Lower lobe of right lung (tissue), 2 donors: ENCODE results near the gene KRT83. TPM values are rescaled to one million over a fixed set of nuclear protein-coding genes. Genes with fewer than 3 reads are reported as not detected.
"Not testable (repeated sequence)": the region's sequence is repeated elsewhere in the genome, so short reads cannot be mapped to it uniquely, and the experiment has no call there.

Source experiments
- ATAC-seq, 2 donors: fragments of 200-7000 bp; cut with Tn5 transposase; one replicate each; pipeline ENCODE4 v1.9.1; 2020 to 2022; ENCODE audit warnings: mild to moderate bottlenecking in 2 of 2, moderate library complexity in 2 of 2
- DNase-seq: peaks from one replicate; pipeline ENCODE4 v3.0.0-alpha.2; 2020
- H3K27ac ChIP-seq: fragments of 200-600 bp; one replicate; pipeline ENCODE4 v1.8.0; 2022
- H3K27me3 ChIP-seq: fragments of 200-600 bp; one replicate; pipeline ENCODE4 v1.8.0; 2022; ENCODE audit warnings: low read depth
- H3K36me3 ChIP-seq: fragments of 200-600 bp; one replicate; pipeline ENCODE4 v1.8.0; 2022; ENCODE audit warnings: mild to moderate bottlenecking
- H3K4me1 ChIP-seq: fragments of 200-600 bp; one replicate; pipeline ENCODE4 v1.8.0; 2022
- H3K4me3 ChIP-seq: fragments of 200-600 bp; one replicate; pipeline ENCODE4 v1.8.0; 2022; ENCODE audit warnings: mild to moderate bottlenecking
- H3K9me3 ChIP-seq: fragments of 200-600 bp; one replicate; pipeline ENCODE4 v1.8.0; 2022
- intact Hi-C: fragments of 100-400 bp; cut with DNase I; formaldehyde crosslinking; loops from one replicate; pipeline ENCODE4 v1.11.0; 2022
- total RNA-seq: library from RNA; stranded (reverse); fragmentation: NEBNext Ultra II Directional; extraction: Animal tissue kit (Norgen Biotek cat#: 25700); gene quantifications from one replicate; pipeline ENCODE4 v1.2.1, GENCODE V29; 2021
- TF ChIP-seq, protein P1 (sequence below): fragments of 200-600 bp; IDR thresholded peaks from one replicate; pipeline ENCODE4 v1.8.0; 2022; ENCODE audit warnings: antibody characterized with exemption, mild to moderate bottlenecking
- donor health status: DM: no; HTN: yes; CAD: no; lungs with severe emphysema.

Gene KRT83
- total RNA-seq, 1 donor from 2014 or later: not detected

GRCh38 chr12:52347551-52348510 is 26.6 kb upstream of the KRT83 start:
- Histone ChIP-seq H3K27me3 (no peaks in the 10 kb centered on the region), H3K9me3 (peaks cover 6% of the 10 kb centered on the region), H3K4me3 (no peak overlapping the region), H3K36me3 (no peaks in the 10 kb centered on the region), H3K4me1 (peaks cover 14% of the 10 kb centered on the region), H3K27ac (no peak overlapping the region)
- TF ChIP-seq, protein P1, sequence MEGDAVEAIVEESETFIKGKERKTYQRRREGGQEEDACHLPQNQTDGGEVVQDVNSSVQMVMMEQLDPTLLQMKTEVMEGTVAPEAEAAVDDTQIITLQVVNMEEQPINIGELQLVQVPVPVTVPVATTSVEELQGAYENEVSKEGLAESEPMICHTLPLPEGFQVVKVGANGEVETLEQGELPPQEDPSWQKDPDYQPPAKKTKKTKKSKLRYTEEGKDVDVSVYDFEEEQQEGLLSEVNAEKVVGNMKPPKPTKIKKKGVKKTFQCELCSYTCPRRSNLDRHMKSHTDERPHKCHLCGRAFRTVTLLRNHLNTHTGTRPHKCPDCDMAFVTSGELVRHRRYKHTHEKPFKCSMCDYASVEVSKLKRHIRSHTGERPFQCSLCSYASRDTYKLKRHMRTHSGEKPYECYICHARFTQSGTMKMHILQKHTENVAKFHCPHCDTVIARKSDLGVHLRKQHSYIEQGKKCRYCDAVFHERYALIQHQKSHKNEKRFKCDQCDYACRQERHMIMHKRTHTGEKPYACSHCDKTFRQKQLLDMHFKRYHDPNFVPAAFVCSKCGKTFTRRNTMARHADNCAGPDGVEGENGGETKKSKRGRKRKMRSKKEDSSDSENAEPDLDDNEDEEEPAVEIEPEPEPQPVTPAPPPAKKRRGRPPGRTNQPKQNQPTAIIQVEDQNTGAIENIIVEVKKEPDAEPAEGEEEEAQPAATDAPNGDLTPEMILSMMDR: no peak
- ATAC-seq: no peak
- no peak for DNase-seq
- intact Hi-C loops: no loop called here

DNA sequence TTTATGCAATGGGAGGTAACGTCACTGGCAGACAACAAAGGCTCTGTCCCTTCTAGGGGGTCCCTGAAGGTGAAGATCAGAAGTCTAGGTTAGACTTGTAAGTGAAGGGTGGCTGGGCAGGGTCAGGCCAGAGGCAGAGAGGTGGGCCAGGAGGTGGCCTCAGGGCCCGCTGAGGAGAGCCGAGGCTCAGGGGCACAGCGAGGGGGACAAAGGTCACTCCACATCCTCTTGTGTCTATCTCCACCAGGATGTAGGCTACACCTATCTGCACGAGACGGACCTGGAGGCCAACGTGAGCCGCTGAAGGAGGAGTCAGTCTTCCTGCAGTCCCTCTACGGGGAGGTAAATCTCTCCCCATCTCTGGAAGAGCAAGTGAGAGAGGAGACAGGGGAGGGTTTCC is 25.8 kb upstream of the KRT83 start:
- intact Hi-C loops: no loop called here
- ATAC-seq: no peak
- peaks cover 6% of the 10 kb centered on the region for H3K9me3 ChIP-seq
- DNase-seq: no peak
- TF ChIP-seq, protein P1: no peak
- H3K4me3 ChIP-seq: no peak overlapping the region
- peaks cover 11% of the 10 kb centered on the region for H3K4me1 ChIP-seq
- no peak overlapping the region for H3K27ac ChIP-seq
- H3K27me3 ChIP-seq: no peaks in the 10 kb centered on the region
- H3K36me3 ChIP-seq: no peaks in the 10 kb centered on the region

GRCh38 chr12:52346593-52346992 is 25.4 kb upstream of the KRT83 start:
- TF ChIP-seq, protein P1: no peak
- Histone ChIP-seq H3K27me3 (no peaks in the 10 kb centered on the region), H3K4me3 (no peak overlapping the region), H3K9me3 (peaks cover 6% of the 10 kb centered on the region), H3K4me1 (peaks cover 7% of the 10 kb centered on the region), H3K36me3 (no peaks in the 10 kb centered on the region), H3K27ac (no peak overlapping the region)
- DNase-seq (no peak), ATAC-seq (peak; percentile 59 to 72)
- intact Hi-C loops: no loop called here

- H3K36me3 ChIP-seq, H3K4me1 ChIP-seq, H3K9me3 ChIP-seq, ATAC-seq, H3K27ac ChIP-seq, DNase-seq, H3K4me3 ChIP-seq, intact Hi-C loops, H3K27me3 ChIP-seq: not testable (repeated sequence)
These were observed 23.8 kb upstream of the KRT83 start for GRCh38 chr12:52345041-52345440.

DNA sequence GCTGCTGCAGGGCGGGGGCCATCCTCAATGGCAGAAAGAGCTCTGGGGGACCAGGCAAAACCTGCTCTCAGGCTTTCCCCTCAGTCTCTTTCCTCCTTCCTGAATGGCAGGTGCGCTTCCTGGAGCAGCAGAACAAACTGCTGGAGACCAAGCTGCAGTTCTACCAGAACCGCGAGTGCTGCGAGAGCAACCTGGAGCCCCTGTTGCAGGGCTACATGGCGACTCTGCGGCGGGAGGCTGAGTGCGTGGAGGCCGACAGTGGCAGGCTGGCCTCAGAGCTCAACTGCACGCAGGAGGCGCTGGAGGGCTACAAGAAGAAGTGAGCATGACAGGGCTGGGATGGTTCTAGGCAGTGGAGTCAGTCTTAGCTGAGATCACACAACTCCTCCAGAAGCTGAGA is 22.9 kb upstream of the KRT83 start:
- Histone ChIP-seq H3K9me3 (peaks cover 6% of the 10 kb centered on the region), H3K27ac (no peak overlapping the region), H3K27me3 (no peaks in the 10 kb centered on the region), H3K4me1 (peaks cover 7% of the 10 kb centered on the region), H3K36me3 (no peaks in the 10 kb centered on the region), H3K4me3 (no peak overlapping the region)
- intact Hi-C loops: no loop called here
- TF ChIP-seq, protein P1: no peak
- DNase-seq (no peak), ATAC-seq (no peak)

GRCh38 chr12:52343550-52343949 is 22.4 kb upstream of the KRT83 start:
- H3K4me3 ChIP-seq: no peak overlapping the region
- intact Hi-C loops: no loop called here
- H3K36me3 ChIP-seq: no peaks in the 10 kb centered on the region
- DNase-seq: no peak
- ATAC-seq: no peak
- H3K27ac ChIP-seq: no peak overlapping the region
- peaks cover 7% of the 10 kb centered on the region for H3K4me1 ChIP-seq
- no peaks in the 10 kb centered on the region for H3K27me3 ChIP-seq
- TF ChIP-seq, protein P1: no peak
- peaks cover 6% of the 10 kb centered on the region for H3K9me3 ChIP-seq
